Naive thymus-derived CD4-positive, alpha-beta T cell (primary cell): ENCODE data around the gene CREG1. TPM values are rescaled to one million over a fixed set of nuclear protein-coding genes. Genes with fewer than 3 reads are reported as not detected.
A peak's percentile ranks its signal among the peaks of the same experiment; 100 is the strongest.

Source experiments
- ATAC-seq: fragments of 150-1000 bp; cut with Tn5 transposase; 2 replicates; pipeline ENCODE4 v1.10.0; 2021; ENCODE audit warnings: mild to moderate bottlenecking, moderate library complexity
- CTCF ChIA-PET: fragments of 350-600 bp; sonication (Branson Sonifier 250); formaldehyde crosslinking; loops from one replicate; lab custom pipeline; 2021; ENCODE audit warnings: antibody characterized with exemption; lab: Charles Lee
- POLR2A ChIA-PET: fragments of 350-600 bp; sonication (Branson Sonifier 250); formaldehyde crosslinking; loops from one replicate; lab custom pipeline; 2021; ENCODE audit warnings: antibody characterized with exemption, inconsistent platforms; lab: Charles Lee
- DNase-seq, 9 donors: peaks; one replicate each; pipeline versions ENCODE4 v3.0.0 to v3.0.0-alpha.2; 2020 to 2022; ENCODE audit warnings: mixed read lengths in 1 of 9
- H3K27ac ChIP-seq: one replicate; pipeline ENCODE4 v1.7.0; 2013; ENCODE audit warnings: mild to moderate bottlenecking, low read depth, low read length, moderate library complexity
- H3K27me3 ChIP-seq, 2 donors: one replicate each; pipeline ENCODE4 v1.7.0; 2013; ENCODE audit warnings: low read length in 2 of 2, mild to moderate bottlenecking in 2 of 2, moderate library complexity in 2 of 2; ENCODE audit not compliant: control insufficient read depth in 2 of 2, insufficient read depth in 2 of 2
- H3K36me3 ChIP-seq, 3 experiments: 1 replicate in 2 of 3; 2 replicates in 1 of 3; pipeline ENCODE4 v1.7.0; 2013; ENCODE audit warnings: low read length in 3 of 3, mild to moderate bottlenecking in 3 of 3, moderate library complexity in 1 of 3; ENCODE audit not compliant: insufficient read depth in 3 of 3, control insufficient read depth in 2 of 3
- H3K4me1 ChIP-seq, 2 donors: one replicate each; pipeline ENCODE4 v1.7.0; 2013; ENCODE audit warnings: low read length in 2 of 2, mild to moderate bottlenecking in 2 of 2, moderate library complexity in 1 of 2; ENCODE audit not compliant: control insufficient read depth in 2 of 2, insufficient read depth in 2 of 2
- H3K4me3 ChIP-seq: 2 replicates; pipeline ENCODE4 v1.7.0; 2013; ENCODE audit warnings: mild to moderate bottlenecking, low read length
- H3K9me3 ChIP-seq, 3 experiments: 1 replicate in 2 of 3; 2 replicates in 1 of 3; pipeline ENCODE4 v1.7.0; 2013; ENCODE audit warnings: low read length in 3 of 3; ENCODE audit not compliant: control insufficient read depth in 2 of 3
- H3K27ac Mint-ChIP-seq, 9 donors: one replicate each; pipeline ENCODE4 v1.8.0; 2020 to 2022; ENCODE audit warnings: mixed read lengths in 9 of 9, mild to moderate bottlenecking in 8 of 9, moderate library complexity in 5 of 9, inconsistent platforms in 2 of 9
- H3K27me3 Mint-ChIP-seq, 5 donors: one replicate each; pipeline ENCODE4 v1.8.0; 2021 to 2022; ENCODE audit warnings: mixed read lengths in 5 of 5, mild to moderate bottlenecking in 1 of 5
- H3K36me3 Mint-ChIP-seq, 5 donors: one replicate each; pipeline ENCODE4 v1.8.0; 2020 to 2022; ENCODE audit warnings: mixed read lengths in 5 of 5, mild to moderate bottlenecking in 3 of 5, inconsistent platforms in 1 of 5
- H3K4me1 Mint-ChIP-seq, 7 donors: one replicate each; pipeline ENCODE4 v1.8.0; 2020 to 2022; ENCODE audit warnings: mixed read lengths in 7 of 7, mild to moderate bottlenecking in 3 of 7, inconsistent platforms in 1 of 7
- H3K4me3 Mint-ChIP-seq, 10 donors: one replicate each; pipeline ENCODE4 v1.8.0; 2020 to 2022; ENCODE audit warnings: mild to moderate bottlenecking in 10 of 10, mixed read lengths in 10 of 10, moderate library complexity in 6 of 10, inconsistent platforms in 2 of 10
- H3K9me3 Mint-ChIP-seq, 11 donors: one replicate each; pipeline ENCODE4 v1.8.0; 2020 to 2022; ENCODE audit warnings: mixed read lengths in 11 of 11, mild to moderate bottlenecking in 4 of 11, inconsistent platforms in 1 of 11, moderate library complexity in 1 of 11
- intact Hi-C, 2 donors: fragments of 100-400 bp; cut with micrococcal nuclease; formaldehyde crosslinking; loops; one replicate each; pipeline ENCODE4 v1.15.1; 2023
- polyA plus RNA-seq, 2 donors: library from polyadenylated mRNA; unstranded; fragments of 300-500 nt; fragmentation: Illumina TruSeq; gene quantifications; one replicate each; pipeline ENCODE4 v1.2.3, GENCODE V29; 2021
- total RNA-seq, 6 experiments: library from RNA in 5 of 6; stranded (reverse) in 5 of 6; gene quantifications; 1 replicate in 5 of 6; 2 replicates in 1 of 6; pipeline ENCODE4 v1.2.3 and lab custom pipeline; 2021 to 2026

Gene CREG1
- total and polyA plus RNA-seq, 7 experiments from 2014 or later: 10.6 to 40.6 (median 23.4) TPM

- H3K4me1 Mint-ChIP-seq: peaks cover 0 to 6% (median 0%) of the 10 kb centered on the region in 7 donors
These were observed 40.3 kb upstream of the CREG1 start for GRCh38 chr1:167593860-167594259.

GRCh38 chr1:167592475-167592874 is 38.9 kb upstream of the CREG1 start:
- Mint-ChIP-seq H3K4me1 (peaks cover 0 to 5% (median 0%) of the 10 kb centered on the region in 7 donors), H3K27me3 (peaks cover 0 to 7% (median 0%) of the 10 kb centered on the region in 5 donors), H3K36me3 (peaks cover 0 to 5% (median 0%) of the 10 kb centered on the region in 5 donors), H3K4me3 (no peak overlapping the region), H3K27ac (no peak overlapping the region), H3K9me3 (peaks cover 0 to 2% (median 0%) of the 10 kb centered on the region in 11 donors)
- Histone ChIP-seq H3K4me1 (no peaks in the 10 kb centered on the region), H3K4me3 (no peak overlapping the region), H3K36me3 (no peaks in the 10 kb centered on the region), H3K9me3 (no peaks in the 10 kb centered on the region), H3K27me3 (no peaks in the 10 kb centered on the region), H3K27ac (no peak overlapping the region)
- no peak for ATAC-seq
- intact Hi-C loops: no loop called here
- DNase-seq: no peak
- POLR2A ChIA-PET: no interaction called here
- CTCF ChIA-PET: interaction anchor here (0.7 kb wide), 2 partner anchors 30 to 39 kb away, joined by 3 to 5 read pairs; partner anchors contain the start of gene CREG1

More at GRCh38 chr1:167593860-167594259, 40.3 kb upstream of the CREG1 start:
- Mint-ChIP-seq H3K36me3 (peaks cover 0 to 5% (median 0%) of the 10 kb centered on the region in 5 donors), H3K27me3 (peaks cover 0 to 7% (median 0%) of the 10 kb centered on the region in 5 donors), H3K4me3 (no peak overlapping the region), H3K9me3 (peaks cover 0 to 2% (median 0%) of the 10 kb centered on the region in 11 donors), H3K27ac (no peak overlapping the region)
- DNase-seq (no peak), ATAC-seq (no peak)
- intact Hi-C loops: no loop called here
- no peaks in the 10 kb centered on the region for H3K4me1 ChIP-seq
- no peaks in the 10 kb centered on the region for H3K27me3 ChIP-seq
- no peak overlapping the region for H3K4me3 ChIP-seq
- CTCF ChIA-PET: interaction anchor here (0.6 to 1.5 kb wide), 4 partner anchors 15 to 94 kb away, joined by 3 to 7 read pairs (median 4); no protein-coding TSS in a partner anchor
- H3K27ac ChIP-seq: no peak overlapping the region
- H3K9me3 ChIP-seq: no peaks in the 10 kb centered on the region
- no peaks in the 10 kb centered on the region for H3K36me3 ChIP-seq
- POLR2A ChIA-PET: no interaction called here

- intact Hi-C loops: no loop called here
- H3K36me3 Mint-ChIP-seq: peaks cover 0 to 4% (median 0%) of the 10 kb centered on the region in 5 donors
- ChIA-PET CTCF (interaction anchor here (1.0 kb wide), 1 partner anchor 30 kb away, joined by 3 read pairs; no protein-coding TSS in a partner anchor), POLR2A (no interaction called here)
- Histone ChIP-seq H3K36me3 (no peaks in the 10 kb centered on the region), H3K4me1 (no peaks in the 10 kb centered on the region), H3K27me3 (no peaks in the 10 kb centered on the region), H3K27ac (no peak overlapping the region), H3K4me3 (no peak overlapping the region), H3K9me3 (no peaks in the 10 kb centered on the region)
- no peak for ATAC-seq
- peaks cover 0 to 4% (median 0%) of the 10 kb centered on the region in 7 donors for H3K4me1 Mint-ChIP-seq
- no peak for DNase-seq
- H3K9me3 Mint-ChIP-seq: peaks cover 0 to 3% (median 0%) of the 10 kb centered on the region in 11 donors
- peaks cover 0 to 9% (median 0%) of the 10 kb centered on the region in 5 donors for H3K27me3 Mint-ChIP-seq
- no peak overlapping the region for H3K27ac Mint-ChIP-seq
- H3K4me3 Mint-ChIP-seq: no peak overlapping the region
These were observed 34.8 kb upstream of the CREG1 start for GRCh38 chr1:167588361-167588760.

- ChIA-PET POLR2A (no interaction called here), CTCF (interaction anchor here (1.0 kb wide), 1 partner anchor 30 kb away, joined by 3 read pairs; no protein-coding TSS in a partner anchor)
- peaks cover 0 to 4% (median 0%) of the 10 kb centered on the region in 11 donors for H3K9me3 Mint-ChIP-seq
- ATAC-seq (no peak), DNase-seq (no peak)
- Histone ChIP-seq H3K27ac (no peak overlapping the region), H3K4me3 (no peak overlapping the region), H3K9me3 (no peaks in the 10 kb centered on the region), H3K36me3 (no peaks in the 10 kb centered on the region), H3K27me3 (no peaks in the 10 kb centered on the region), H3K4me1 (no peaks in the 10 kb centered on the region)
- peaks cover 0 to 9% (median 0%) of the 10 kb centered on the region in 5 donors for H3K27me3 Mint-ChIP-seq
- H3K36me3 Mint-ChIP-seq: peaks cover 0 to 4% (median 0%) of the 10 kb centered on the region in 5 donors
- H3K4me3 Mint-ChIP-seq: no peak overlapping the region
- intact Hi-C loops: no loop called here
- peaks cover 0 to 4% (median 0%) of the 10 kb centered on the region in 7 donors for H3K4me1 Mint-ChIP-seq
- no peak overlapping the region for H3K27ac Mint-ChIP-seq
These were observed 34.3 kb upstream of the CREG1 start for GRCh38 chr1:167587872-167588271.

- no peaks in the 10 kb centered on the region for H3K9me3 ChIP-seq
- Mint-ChIP-seq H3K27me3 (peaks cover 0 to 6% (median 0%) of the 10 kb centered on the region in 5 donors), H3K4me3 (no peak overlapping the region), H3K9me3 (peaks cover 0 to 4% (median 0%) of the 10 kb centered on the region in 11 donors), H3K36me3 (peaks cover 0 to 2% (median 0%) of the 10 kb centered on the region in 5 donors), H3K4me1 (peaks cover 0 to 4% (median 0%) of the 10 kb centered on the region in 7 donors), H3K27ac (peak overlapping the region in 1 of 9 donors; percentile 41)
- ATAC-seq (no peak), DNase-seq (no peak)
- H3K4me1 ChIP-seq: no peaks in the 10 kb centered on the region
- H3K27me3 ChIP-seq: no peaks in the 10 kb centered on the region
- H3K27ac ChIP-seq: no peak overlapping the region
- ChIA-PET POLR2A (interaction anchor here (0.6 kb wide), 1 partner anchor 702 kb away, joined by 4 read pairs; no protein-coding TSS in a partner anchor), CTCF (interaction anchor here (0.9 to 1.0 kb wide), 2 partner anchors 29 to 101 kb away, joined by 3 to 4 read pairs; no protein-coding TSS in a partner anchor)
- intact Hi-C loops: no loop called here
- H3K36me3 ChIP-seq: no peaks in the 10 kb centered on the region
- no peak overlapping the region for H3K4me3 ChIP-seq
These were observed 33.8 kb upstream of the CREG1 start for GRCh38 chr1:167587342-167587741.

GRCh38 chr1:167584581-167584980 is 31.0 kb upstream of the CREG1 start:
- no peaks in the 10 kb centered on the region for H3K9me3 ChIP-seq

More at GRCh38 chr1:167584581-167584980, 31.0 kb upstream of the CREG1 start:
- no peak overlapping the region for H3K4me3 ChIP-seq
- ATAC-seq (no peak), DNase-seq (no peak)
- intact Hi-C loops: no loop called here
- no peak overlapping the region for H3K27ac ChIP-seq
- H3K27ac Mint-ChIP-seq: no peak overlapping the region
- no peaks in the 10 kb centered on the region for H3K4me1 ChIP-seq
- H3K4me3 Mint-ChIP-seq: no peak overlapping the region
- H3K27me3 ChIP-seq: no peaks in the 10 kb centered on the region
- peaks cover 0 to 2% (median 0%) of the 10 kb centered on the region in 11 donors for H3K9me3 Mint-ChIP-seq
- no peaks in the 10 kb centered on the region for H3K36me3 ChIP-seq
- ChIA-PET CTCF (interaction anchor here (0.7 to 1.1 kb wide), 3 partner anchors 31 to 211 kb away, joined by 3 to 5 read pairs (median 3); partner anchors contain the start of gene CREG1), POLR2A (interaction anchor here (0.5 kb wide), 1 partner anchor 345 kb away, joined by 3 read pairs; no protein-coding TSS in a partner anchor)
- peaks cover 0 to 4% (median 0%) of the 10 kb centered on the region in 7 donors for H3K4me1 Mint-ChIP-seq
- peaks cover 0 to 5% (median 0%) of the 10 kb centered on the region in 5 donors for H3K27me3 Mint-ChIP-seq
- H3K36me3 Mint-ChIP-seq: no peaks in the 10 kb centered on the region
